Measurements from ENCODE around the gene KLF3. TPM values are rescaled to one million over a fixed set of nuclear protein-coding genes. Genes with fewer than 3 reads are reported as not detected.

Gene KLF3
- total and polyA plus RNA-seq, 11 donors: 7.4 to 36.4 (median 20.8) TPM

GRCh38 chr4:38660838-38661237, 3.2 kb upstream of the KLF3 start:
- H3K4me1 ChIP-seq: peaks cover 0 to 27% (median 9%) of the 10 kb centered on the region in 12 donors
- no peak for DNase-seq
- no peak for ATAC-seq
- 97 to 99% (median 97%) methylated on average over 4 of the region's 4 CpGs for WGBS, 4 donors
- H3K9me3 ChIP-seq: no peaks in the 10 kb centered on the region
- H3K27me3 ChIP-seq: no peaks in the 10 kb centered on the region
- H3K36me3 ChIP-seq: no peaks in the 10 kb centered on the region
- TF ChIP-seq CTCF (IDR thresholded peaks at IDR 0.05) (no peak), POLR2A (IDR thresholded peaks at IDR 0.05) (no peak)
- intact Hi-C loops (cut with DNase I): loop anchor here in 3 of 10 donors (5.0 to 10.0 kb wide), 4 partner anchors 96 to 276 kb away; no protein-coding TSS in a partner anchor
- no peak overlapping the region for H3K4me3 ChIP-seq
- H3K27ac ChIP-seq: no peak overlapping the region

- Histone ChIP-seq H3K27ac (peak overlapping the region in 1 of 12 donors; percentile 97), H3K27me3 (no peaks in the 10 kb centered on the region), H3K9me3 (no peaks in the 10 kb centered on the region), H3K4me3 (no peak overlapping the region), H3K36me3 (no peaks in the 10 kb centered on the region), H3K4me1 (peaks cover 0 to 32% (median 12%) of the 10 kb centered on the region in 12 donors)
- ATAC-seq (no peak), DNase-seq (no peak)
- intact Hi-C loops (cut with DNase I): loop anchor here in 3 of 10 donors (5.0 to 10.0 kb wide), 4 partner anchors 97 to 277 kb away; no protein-coding TSS in a partner anchor
- TF ChIP-seq POLR2A (IDR thresholded peaks at IDR 0.05) (no peak), CTCF (IDR thresholded peaks at IDR 0.05) (no peak)
- WGBS, 4 donors: 94 to 99% (median 95%) methylated on average over 3 of the region's 3 CpGs
These were observed 2.6 kb upstream of the KLF3 start for GRCh38 chr4:38661371-38661770.

- peaks cover 0 to 42% (median 18%) of the 10 kb centered on the region in 12 donors for H3K4me1 ChIP-seq
- DNase-seq: no peak
- H3K36me3 ChIP-seq: no peaks in the 10 kb centered on the region
- TF ChIP-seq POLR2A (IDR thresholded peaks at IDR 0.05): no peak
- TF ChIP-seq CTCF (IDR thresholded peaks at IDR 0.05): no peak
- WGBS, 4 donors: 29 to 45% (median 33%) methylated on average over 26 of the region's 26 CpGs
- peak overlapping the region; percentile 50 to 95 (median 82) for H3K4me3 ChIP-seq
- intact Hi-C loops (cut with DNase I): loop anchor here in 3 of 10 donors (1.0 to 10.0 kb wide), 5 partner anchors 98 to 343 kb away; no protein-coding TSS in a partner anchor
- H3K9me3 ChIP-seq: no peaks in the 10 kb centered on the region
- peak overlapping the region; percentile 96 to 100 (median 100) for H3K27ac ChIP-seq
- no peak for ATAC-seq
- H3K27me3 ChIP-seq: no peaks in the 10 kb centered on the region
These were observed 1.4 kb upstream of the KLF3 start for GRCh38 chr4:38662522-38663089.

- H3K4me3 ChIP-seq: peak overlapping the region; percentile 50 to 95 (median 82)
- H3K4me1 ChIP-seq: peaks cover 0 to 49% (median 25%) of the 10 kb centered on the region in 12 donors
- intact Hi-C loops (cut with DNase I): loop anchor here in 3 of 10 donors (1.0 to 10.0 kb wide), 5 partner anchors 98 to 344 kb away; no protein-coding TSS in a partner anchor
- H3K27me3 ChIP-seq: no peaks in the 10 kb centered on the region
- H3K27ac ChIP-seq: peak overlapping the region; percentile 96 to 100 (median 100)
- DNase-seq (no peak), ATAC-seq (peak in 3 of 4 donors; percentile 0 to 47 (median 33))
- 1 to 4% (median 2%) methylated on average over 8 to 85 of the region's 85 CpGs for WGBS, 4 donors
- no peaks in the 10 kb centered on the region for H3K36me3 ChIP-seq
- H3K9me3 ChIP-seq: no peaks in the 10 kb centered on the region
- TF ChIP-seq CTCF (IDR thresholded peaks at IDR 0.05) (peak in 1 of 12 donors; percentile 13), POLR2A (IDR thresholded peaks at IDR 0.05) (peak in 1 of 2 donors; percentile 37)
These were observed 754 bp upstream of the KLF3 start for GRCh38 chr4:38663090-38663800.

Measured in heart left ventricle (tissue), 16 donors.